ENCODE data around the gene LAMTOR4.

Gene LAMTOR4

GRCh38 chr7:100107890-100108289 lies 40.8 kb upstream of the LAMTOR4 start:
- Histone ChIP-seq H3K4me1 (ENCODE audit: control insufficient read depth in 5 of 5, insufficient read depth in 5 of 5, low read length in 5 of 5) (no peaks in the 10 kb centered on the region), H3K9me3 (ENCODE audit: control insufficient read depth in 5 of 5, low read length in 5 of 5) (no peaks in the 10 kb centered on the region), H3K27me3 (ENCODE audit: control insufficient read depth in 5 of 5, insufficient read depth in 4 of 5, low read length in 5 of 5) (no peaks in the 10 kb centered on the region), H3K36me3 (ENCODE audit: control insufficient read depth in 5 of 5, insufficient read depth in 5 of 5, low read length in 5 of 5) (peaks cover 0 to 92% (median 77%) of the 10 kb centered on the region in 5 donors), H3K4me3 (ENCODE audit: low read depth in 1 of 5, low read length in 5 of 5) (no peak overlapping the region), H3K27ac (ENCODE audit: low read depth, low read length) (no peak overlapping the region), H3K9ac (ENCODE audit: low read length in 5 of 5) (no peak overlapping the region)

DNA sequence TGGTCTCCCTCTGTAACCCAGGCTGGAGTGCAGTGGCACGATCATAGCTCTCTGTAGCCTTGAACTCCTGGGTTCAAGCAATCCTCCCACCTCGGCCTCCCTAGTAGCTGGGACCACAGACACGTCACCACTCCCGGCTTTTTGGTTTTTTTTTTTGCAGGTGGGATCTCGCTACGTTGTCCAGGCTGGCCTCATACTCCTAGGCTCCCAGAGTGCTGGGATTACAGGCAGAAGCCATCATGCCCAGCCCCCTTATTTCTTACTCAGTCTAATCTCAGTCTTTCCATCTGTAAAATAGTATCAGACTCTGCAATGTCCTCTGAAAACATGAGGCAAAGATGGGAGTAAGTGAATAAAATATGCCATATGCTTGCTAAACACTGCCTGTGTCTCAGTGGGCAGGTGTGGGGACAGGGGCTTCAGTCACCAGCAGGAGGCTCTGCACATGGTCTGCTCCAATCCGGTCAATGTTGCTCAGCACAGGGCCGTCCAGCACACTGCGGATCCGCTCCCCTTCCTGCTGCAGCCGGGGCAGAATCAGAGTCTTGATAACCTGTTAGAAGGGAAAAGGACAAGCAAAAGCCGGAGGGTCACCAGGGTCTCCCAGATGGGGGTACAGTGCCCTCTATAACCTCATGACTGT lies 39.1 kb upstream of the LAMTOR4 start:
- peaks cover 0 to 91% (median 81%) of the 10 kb centered on the region in 5 donors for H3K36me3 ChIP-seq (ENCODE audit: control insufficient read depth in 5 of 5, insufficient read depth in 5 of 5, low read length in 5 of 5)
- H3K9ac ChIP-seq (ENCODE audit: low read length in 5 of 5) = no peak overlapping the region
- H3K4me3 ChIP-seq (ENCODE audit: low read depth in 1 of 5, low read length in 5 of 5) = no peak overlapping the region
- no peaks in the 10 kb centered on the region for H3K9me3 ChIP-seq (ENCODE audit: control insufficient read depth in 5 of 5, low read length in 5 of 5)
- no peaks in the 10 kb centered on the region for H3K4me1 ChIP-seq (ENCODE audit: control insufficient read depth in 5 of 5, insufficient read depth in 5 of 5, low read length in 5 of 5)
- no peak overlapping the region for H3K27ac ChIP-seq (ENCODE audit: low read depth, low read length)
- no peaks in the 10 kb centered on the region for H3K27me3 ChIP-seq (ENCODE audit: control insufficient read depth in 5 of 5, insufficient read depth in 4 of 5, low read length in 5 of 5)

DNA sequence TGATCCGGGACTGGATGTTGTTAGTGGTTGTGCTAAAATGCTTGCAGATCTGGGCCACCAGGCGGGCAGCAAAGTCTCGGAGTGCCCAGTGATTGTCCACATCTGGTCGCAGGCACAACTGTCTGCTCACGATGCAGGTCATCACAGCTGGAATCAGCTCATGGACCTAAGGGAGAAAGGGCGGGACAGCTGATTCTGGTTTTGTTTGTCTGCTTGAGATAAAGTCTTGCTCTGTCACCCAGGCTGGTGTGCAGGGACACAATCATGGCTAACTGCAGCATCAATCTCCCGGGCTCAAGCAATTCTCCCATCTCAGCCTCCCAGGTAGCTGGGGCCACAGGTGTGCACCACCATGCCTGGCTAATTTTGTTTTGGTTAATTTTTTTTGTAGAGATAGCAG lies 37.6 kb upstream of the LAMTOR4 start:
- Histone ChIP-seq H3K36me3 (ENCODE audit: control insufficient read depth in 5 of 5, insufficient read depth in 5 of 5, low read length in 5 of 5) (peaks cover 0 to 76% (median 69%) of the 10 kb centered on the region in 5 donors), H3K9ac (ENCODE audit: low read length in 5 of 5) (no peak overlapping the region), H3K27ac (ENCODE audit: low read depth, low read length) (no peak overlapping the region), H3K4me1 (ENCODE audit: control insufficient read depth in 5 of 5, insufficient read depth in 5 of 5, low read length in 5 of 5) (no peaks in the 10 kb centered on the region), H3K4me3 (ENCODE audit: low read depth in 1 of 5, low read length in 5 of 5) (no peak overlapping the region), H3K27me3 (ENCODE audit: control insufficient read depth in 5 of 5, insufficient read depth in 4 of 5, low read length in 5 of 5) (no peaks in the 10 kb centered on the region), H3K9me3 (ENCODE audit: control insufficient read depth in 5 of 5, low read length in 5 of 5) (no peaks in the 10 kb centered on the region)

DNA sequence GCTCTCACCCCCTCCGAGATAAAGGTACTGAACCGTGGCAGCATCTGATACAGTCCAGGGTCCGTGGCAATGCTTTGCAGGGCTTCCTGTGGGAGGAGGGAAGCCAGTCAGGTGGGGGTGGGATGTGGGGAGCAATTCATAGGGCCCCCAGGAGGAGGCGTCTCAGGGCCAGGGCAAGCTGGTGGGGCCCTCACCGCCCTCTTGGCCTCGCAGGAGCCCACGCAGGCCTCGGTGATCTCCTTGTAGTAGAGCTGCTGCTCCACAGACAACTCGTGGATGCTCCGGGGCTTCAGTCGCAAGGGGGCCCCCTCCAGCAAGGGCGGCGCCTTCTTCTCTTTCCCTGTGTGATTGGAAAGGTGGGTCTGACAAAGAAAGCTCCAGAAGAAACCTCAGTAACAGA lies 36.8 kb upstream of the LAMTOR4 start:
- no peaks in the 10 kb centered on the region for H3K9me3 ChIP-seq (ENCODE audit: control insufficient read depth in 5 of 5, low read length in 5 of 5)
- H3K4me3 ChIP-seq (ENCODE audit: low read depth in 1 of 5, low read length in 5 of 5) = no peak overlapping the region
- no peak overlapping the region for H3K27ac ChIP-seq (ENCODE audit: low read depth, low read length)
- no peaks in the 10 kb centered on the region for H3K27me3 ChIP-seq (ENCODE audit: control insufficient read depth in 5 of 5, insufficient read depth in 4 of 5, low read length in 5 of 5)
- no peak overlapping the region for H3K9ac ChIP-seq (ENCODE audit: low read length in 5 of 5)
- no peaks in the 10 kb centered on the region for H3K4me1 ChIP-seq (ENCODE audit: control insufficient read depth in 5 of 5, insufficient read depth in 5 of 5, low read length in 5 of 5)
- peaks cover 0 to 69% (median 63%) of the 10 kb centered on the region in 5 donors for H3K36me3 ChIP-seq (ENCODE audit: control insufficient read depth in 5 of 5, insufficient read depth in 5 of 5, low read length in 5 of 5)

DNA sequence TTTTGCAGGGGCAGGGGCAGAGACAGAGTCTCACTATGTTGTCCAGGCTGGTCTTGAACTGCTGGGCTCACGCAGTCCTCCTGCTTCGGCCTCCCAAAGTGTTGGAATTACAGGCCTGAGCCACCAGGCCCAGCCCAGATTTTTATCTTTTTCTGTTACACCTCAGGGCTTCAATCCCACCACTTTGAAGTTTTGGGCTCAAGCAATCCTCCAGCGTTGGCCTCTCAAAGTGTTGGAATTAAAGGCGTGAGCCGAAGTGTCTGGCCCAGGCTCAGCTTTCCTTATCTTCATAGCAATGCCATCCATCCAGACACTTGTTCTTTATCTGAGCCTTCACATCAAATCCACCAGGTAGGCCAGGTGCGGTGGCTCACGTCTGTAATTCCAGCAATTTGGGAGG lies 33.7 kb upstream of the LAMTOR4 start:
- H3K9ac ChIP-seq (ENCODE audit: low read length in 5 of 5) = no peak overlapping the region
- no peaks in the 10 kb centered on the region for H3K9me3 ChIP-seq (ENCODE audit: control insufficient read depth in 5 of 5, low read length in 5 of 5)
- no peak overlapping the region for H3K4me3 ChIP-seq (ENCODE audit: low read depth in 1 of 5, low read length in 5 of 5)
- no peaks in the 10 kb centered on the region for H3K27me3 ChIP-seq (ENCODE audit: control insufficient read depth in 5 of 5, insufficient read depth in 4 of 5, low read length in 5 of 5)
- peaks cover 2 to 17% (median 14%) of the 10 kb centered on the region in 5 donors for H3K4me1 ChIP-seq (ENCODE audit: control insufficient read depth in 5 of 5, insufficient read depth in 5 of 5, low read length in 5 of 5)
- peaks cover 0 to 41% (median 36%) of the 10 kb centered on the region in 5 donors for H3K36me3 ChIP-seq (ENCODE audit: control insufficient read depth in 5 of 5, insufficient read depth in 5 of 5, low read length in 5 of 5)
- H3K27ac ChIP-seq (ENCODE audit: low read depth, low read length) = no peak overlapping the region

- Histone ChIP-seq H3K36me3 (ENCODE audit: control insufficient read depth in 5 of 5, insufficient read depth in 5 of 5, low read length in 5 of 5) (peaks cover 0 to 11% (median 9%) of the 10 kb centered on the region in 5 donors), H3K9me3 (ENCODE audit: control insufficient read depth in 5 of 5, low read length in 5 of 5) (no peaks in the 10 kb centered on the region), H3K27ac (ENCODE audit: low read depth, low read length) (peak overlapping the region; percentile 97), H3K4me3 (ENCODE audit: low read depth in 1 of 5, low read length in 5 of 5) (peak overlapping the region; percentile 86 to 99 (median 93)), H3K9ac (ENCODE audit: low read length in 5 of 5) (peak overlapping the region; percentile 73 to 86 (median 84)), H3K27me3 (ENCODE audit: control insufficient read depth in 5 of 5, insufficient read depth in 4 of 5, low read length in 5 of 5) (no peaks in the 10 kb centered on the region), H3K4me1 (ENCODE audit: control insufficient read depth in 5 of 5, insufficient read depth in 5 of 5, low read length in 5 of 5) (peaks cover 4 to 27% (median 22%) of the 10 kb centered on the region in 5 donors)
These were observed 30.2 kb upstream of the LAMTOR4 start for GRCh38 chr7:100118388-100119071.

DNA sequence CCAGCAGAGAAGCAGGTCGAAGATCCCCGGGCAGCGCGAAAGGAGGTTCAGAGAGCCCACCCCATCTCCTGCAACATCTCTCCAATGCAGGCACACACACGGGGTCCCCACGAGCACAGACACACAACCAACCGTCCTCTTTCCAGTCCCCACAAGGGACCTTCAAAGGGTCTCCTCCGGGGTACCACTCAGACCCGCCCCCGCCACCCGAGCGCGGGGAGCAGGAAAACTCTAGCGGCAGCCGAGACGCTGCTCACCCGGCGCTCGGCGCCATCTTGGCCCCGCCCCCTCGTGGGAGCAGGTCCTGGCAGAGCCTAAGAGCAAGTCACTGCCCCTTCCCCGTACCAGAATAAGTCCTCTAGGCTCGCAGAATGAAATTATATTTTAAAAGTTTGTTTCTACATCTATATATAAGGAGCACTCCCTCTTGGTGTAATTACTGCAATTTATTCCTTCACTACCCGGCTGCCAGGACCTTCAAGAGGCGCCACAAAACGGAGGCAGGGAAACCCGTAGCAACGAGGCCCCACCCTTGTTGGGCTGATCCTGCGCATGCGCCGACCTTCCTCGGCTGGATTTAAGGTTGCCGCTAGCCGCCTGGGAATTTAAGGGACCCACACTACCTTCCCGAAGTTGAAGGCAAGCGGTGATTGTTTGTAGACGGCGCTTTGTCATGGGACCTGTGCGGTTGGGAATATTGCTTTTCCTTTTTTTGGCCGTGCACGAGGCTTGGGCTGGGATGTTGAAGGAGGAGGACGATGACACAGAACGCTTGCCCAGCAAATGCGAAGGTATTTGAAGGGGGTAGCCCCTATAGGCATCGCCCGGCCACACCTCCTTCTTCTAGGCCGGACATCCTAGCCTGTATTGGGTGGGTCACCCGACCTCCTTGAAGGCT lies 29.4 kb upstream of the LAMTOR4 start, which contains the start of the genes CNPY4 and TAF6:
Gene CNPY4 (plus strand): TSS at position 563 of the 898 bp plus-strand sequence. CDS start 111 bp downstream, at position 674.
Gene TAF6 (minus strand): TSS at position 287 of the 898 bp plus-strand sequence. CDS start 5,149 bp downstream, outside the sequence.
- peak within 1 kb of the TSS; percentile 97 for H3K27ac ChIP-seq (ENCODE audit: low read depth, low read length)
- no peaks in the 10 kb centered on the region for H3K9me3 ChIP-seq (ENCODE audit: control insufficient read depth in 5 of 5, low read length in 5 of 5)
- H3K4me3 ChIP-seq (ENCODE audit: low read depth in 1 of 5, low read length in 5 of 5) = peak within 1 kb of the TSS; percentile 86 to 99 (median 93)
- no peaks in the 10 kb centered on the region for H3K27me3 ChIP-seq (ENCODE audit: control insufficient read depth in 5 of 5, insufficient read depth in 4 of 5, low read length in 5 of 5)
- H3K36me3 ChIP-seq (ENCODE audit: control insufficient read depth in 5 of 5, insufficient read depth in 5 of 5, low read length in 5 of 5) = peaks cover 0 to 4% (median 3%) of the 10 kb centered on the region in 5 donors
- peak within 1 kb of the TSS; percentile 73 to 86 (median 84) for H3K9ac ChIP-seq (ENCODE audit: low read length in 5 of 5)
- peaks cover 4 to 27% (median 22%) of the 10 kb centered on the region in 5 donors for H3K4me1 ChIP-seq (ENCODE audit: control insufficient read depth in 5 of 5, insufficient read depth in 5 of 5, low read length in 5 of 5)

GRCh38 chr7:100119970-100120732 lies 28.6 kb upstream of the LAMTOR4 start:
- H3K9ac ChIP-seq (ENCODE audit: low read length in 5 of 5) = peak overlapping the region; percentile 56 to 86 (median 84)

DNA sequence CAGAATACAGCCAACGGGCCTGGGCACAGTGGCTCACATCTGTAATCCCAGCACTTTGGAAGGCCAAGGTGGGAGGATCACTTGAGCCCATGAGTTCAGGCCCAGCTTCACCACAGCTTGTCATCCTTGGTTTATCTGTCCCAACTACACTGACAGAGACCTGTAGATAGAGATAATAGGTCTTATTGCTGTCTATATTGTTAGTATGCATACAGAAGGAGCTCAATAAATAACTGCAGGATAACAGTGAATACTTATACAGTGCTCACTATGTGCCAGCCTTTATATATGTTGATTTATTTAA lies 28.0 kb upstream of the LAMTOR4 start:
- H3K9me3 ChIP-seq (ENCODE audit: control insufficient read depth in 5 of 5, low read length in 5 of 5) = no peaks in the 10 kb centered on the region
- peak overlapping the region in 2 of 5 donors; percentile 86 to 93 for H3K4me3 ChIP-seq (ENCODE audit: low read depth in 1 of 5, low read length in 5 of 5)
- H3K9ac ChIP-seq (ENCODE audit: low read length in 5 of 5) = peak overlapping the region in 1 of 5 donors; percentile 75
- H3K4me1 ChIP-seq (ENCODE audit: control insufficient read depth in 5 of 5, insufficient read depth in 5 of 5, low read length in 5 of 5) = peaks cover 4 to 39% (median 27%) of the 10 kb centered on the region in 5 donors
- H3K36me3 ChIP-seq (ENCODE audit: control insufficient read depth in 5 of 5, insufficient read depth in 5 of 5, low read length in 5 of 5) = peaks cover 0 to 5% (median 3%) of the 10 kb centered on the region in 5 donors
- H3K27me3 ChIP-seq (ENCODE audit: control insufficient read depth in 5 of 5, insufficient read depth in 4 of 5, low read length in 5 of 5) = no peaks in the 10 kb centered on the region
- H3K27ac ChIP-seq (ENCODE audit: low read depth, low read length) = no peak overlapping the region

More at GRCh38 chr7:100119970-100120732, 28.6 kb upstream of the LAMTOR4 start:
- Histone ChIP-seq H3K4me1 (ENCODE audit: control insufficient read depth in 5 of 5, insufficient read depth in 5 of 5, low read length in 5 of 5) (peaks cover 4 to 34% (median 27%) of the 10 kb centered on the region in 5 donors), H3K9me3 (ENCODE audit: control insufficient read depth in 5 of 5, low read length in 5 of 5) (no peaks in the 10 kb centered on the region), H3K27ac (ENCODE audit: low read depth, low read length) (peak overlapping the region; percentile 97), H3K36me3 (ENCODE audit: control insufficient read depth in 5 of 5, insufficient read depth in 5 of 5, low read length in 5 of 5) (peaks cover 0 to 4% (median 3%) of the 10 kb centered on the region in 5 donors), H3K4me3 (ENCODE audit: low read depth in 1 of 5, low read length in 5 of 5) (peak overlapping the region; percentile 86 to 98 (median 93)), H3K27me3 (ENCODE audit: control insufficient read depth in 5 of 5, insufficient read depth in 4 of 5, low read length in 5 of 5) (no peaks in the 10 kb centered on the region)

Data from subcutaneous abdominal adipose tissue (tissue), 5 donors.